GM12878 (cell line): ENCODE data around the gene HECTD2. TPM values are rescaled to one million over a fixed set of nuclear protein-coding genes. Genes with fewer than 3 reads are reported as not detected.

Experiments
- ATAC-seq: fragments of 200-7000 bp; cut with Tn5 transposase; 3 replicates; pipeline ENCODE4 v1.9.1; 2020; ENCODE audit warnings: mild to moderate bottlenecking, moderate library complexity
- BruUV-seq: library from RNA; stranded (reverse); fragments of 400-500 nt; replicated peaks from 2 replicates; lab custom pipeline; 2021; lab: Mats Ljungman, UMichigan
- CTCF ChIA-PET: fragments of 300-600 bp; sonication (Branson Sonifier 250); formaldehyde crosslinking; extraction: SDS; loops from one replicate; lab custom pipeline; 2021; ENCODE audit warnings: inconsistent platforms; lab: Yijun Ruan, JAX
- POLR2A ChIA-PET: fragments of 350-600 bp; formaldehyde crosslinking; extraction: SDS; loops from one replicate; lab custom pipeline; 2021; ENCODE audit warnings: inconsistent platforms; lab: Charles Lee
- RAD21 ChIA-PET: fragments of 300-600 bp; sonication (Branson Sonifier 250); formaldehyde crosslinking; loops from one replicate; lab custom pipeline; 2023; ENCODE audit warnings: antibody characterized with exemption; ENCODE audit not compliant: unreplicated experiment; lab: Charles Lee
- SMC1A ChIA-PET: fragments of 300-600 bp; sonication (Branson Sonifier 250); formaldehyde crosslinking; loops from one replicate; lab custom pipeline; 2023; ENCODE audit not compliant: unreplicated experiment, uncharacterized antibody; lab: Charles Lee
- DNase-seq: peaks from one replicate; pipeline ENCODE4 v3.0.0-alpha.2; 2011; ENCODE audit warnings: low read depth, low spot score
- FAIRE-seq: peaks from 3 replicates; lab custom pipeline; 2011; peaks lifted over from hg19 to GRCh38; lab: Jason Lieb, UNC
- H2AFZ ChIP-seq: 2 replicates; pipeline ENCODE4 v1.6.0; 2011; ENCODE audit warnings: low read depth, low read length, control low read depth; ENCODE audit not compliant: control insufficient read depth
- H3K27ac ChIP-seq: 2 replicates; pipeline ENCODE4 v1.5.1; 2011; ENCODE audit warnings: control low read depth; ENCODE audit not compliant: control insufficient read depth, insufficient read depth
- H3K27me3 ChIP-seq, 2 experiments: replicated peaks in 1 of 2; 2 replicates each; pipeline versions ENCODE4 v1.6.0 to v1.6.1; 2011; ENCODE audit warnings: low read length in 1 of 2; ENCODE audit not compliant: control insufficient read depth in 2 of 2, insufficient read depth in 2 of 2
- H3K36me3 ChIP-seq, 2 experiments: 2 replicates each; pipeline ENCODE4 v1.5.1; 2011; ENCODE audit warnings: low read length in 1 of 2; ENCODE audit not compliant: control insufficient read depth in 2 of 2, insufficient read depth in 2 of 2
- H3K4me1 ChIP-seq: 2 replicates; pipeline ENCODE4 v1.6.1; 2011; ENCODE audit warnings: mild to moderate bottlenecking, low read length, moderate library complexity, mixed read lengths; ENCODE audit not compliant: control insufficient read depth, insufficient read depth
- H3K4me2 ChIP-seq: 2 replicates; pipeline ENCODE4 v1.6.0; 2011; ENCODE audit warnings: control low read depth; ENCODE audit not compliant: control insufficient read depth, insufficient read depth
- H3K4me3 ChIP-seq: fragments of 200-600 bp; sonication (generic); 2 replicates; pipeline ENCODE4 v1.5.1; 2016
- H3K79me2 ChIP-seq: 2 replicates; pipeline ENCODE4 v1.6.0; 2011; ENCODE audit warnings: low read length; ENCODE audit not compliant: control insufficient read depth, insufficient read depth
- H3K9ac ChIP-seq: 2 replicates; pipeline ENCODE4 v1.8.0; 2011; ENCODE audit warnings: low read length, control low read depth, mixed read lengths; ENCODE audit not compliant: control insufficient read depth, insufficient read depth
- H3K9me3 ChIP-seq: replicated peaks from 3 replicates; pipeline ENCODE4 v1.5.1; 2011; ENCODE audit warnings: mild to moderate bottlenecking, low read length; ENCODE audit not compliant: control insufficient read depth, insufficient read depth
- H4K20me1 ChIP-seq: 2 replicates; pipeline ENCODE4 v1.6.0; 2011; ENCODE audit not compliant: control insufficient read depth, insufficient read depth
- ATF7 ChIP-seq: fragments of 450-650 bp; IDR thresholded peaks from 2 replicates; pipeline ENCODE4 v1.6.1; 2016; ENCODE audit warnings: low read depth, mild to moderate bottlenecking
- LARP7 ChIP-seq: fragments of 450-650 bp; IDR thresholded peaks from 2 replicates; pipeline ENCODE4 v1.6.1; 2017; ENCODE audit warnings: mild to moderate bottlenecking
- PML ChIP-seq: IDR thresholded peaks from 2 replicates; pipeline ENCODE4 v1.6.1; 2012; ENCODE audit warnings: low read length, inconsistent platforms
- SIX5 ChIP-seq: IDR thresholded peaks from 2 replicates; pipeline ENCODE4 v1.6.1; 2011; ENCODE audit warnings: mild to moderate bottlenecking, low read depth, low read length, moderate library complexity; ENCODE audit not compliant: severe bottlenecking
- SMAD1 ChIP-seq: fragments of 450-650 bp; IDR thresholded peaks from 2 replicates; pipeline ENCODE4 v1.6.1; 2018; ENCODE audit warnings: mild to moderate bottlenecking, low read depth; ENCODE audit not compliant: partially characterized antibody
- STAT3 ChIP-seq: IDR thresholded peaks from 2 replicates; pipeline ENCODE4 v1.6.1; 2011; ENCODE audit warnings: low read depth, low read length, improper control_type of control experiment
- TCF7 ChIP-seq: IDR thresholded peaks from 2 replicates; pipeline ENCODE4 v1.6.1; 2014; ENCODE audit warnings: antibody characterized with exemption, borderline replicate concordance
- ZNF217 ChIP-seq: fragments of 450-650 bp; IDR thresholded peaks from 2 replicates; pipeline ENCODE4 v1.6.1; 2017; ENCODE audit warnings: antibody characterized with exemption, mild to moderate bottlenecking
- ZNF384 ChIP-seq: IDR thresholded peaks from 2 replicates; pipeline ENCODE4 v1.6.1; 2012; ENCODE audit warnings: low read depth, mild to moderate bottlenecking, low read length, improper control_type of control experiment, borderline replicate concordance
- WGBS: methylation state at CpG from one replicate; pipeline ENCODE4 v1.1.6; 2016; ENCODE audit warnings: low lambda C conversion rate; ENCODE audit not compliant: insufficient replicate concordance, insufficient coverage; ENCODE audit errors: missing lambda C conversion rate; 5-methylcytosine and 5-hydroxymethylcytosine counted together
- in situ Hi-C: fragments of 300-500 bp; cut with MboI; formaldehyde crosslinking; loops from 9 replicates; pipeline ENCODE4 v1.14.3; 2018; ENCODE audit warnings: mixed read lengths
- intact Hi-C: fragments of 100-400 bp; cut with micrococcal nuclease; formaldehyde crosslinking; loops from one replicate; pipeline ENCODE4 v1.14.2; 2022; ENCODE audit not compliant: unreplicated experiment
- polyA plus RNA-seq, 11 experiments: library from polyadenylated mRNA; depleted of rRNA in 4 of 11; unstranded in 6 of 11; stranded (reverse) in 5 of 11; fragments of >200 nt; fragmentation: Nextera tagmentation in 4 of 11; fragmentation: Illumina TruSeq in 1 of 11; extraction: Ambion mirVana in 4 of 11; extraction: Trizol in 1 of 11; gene quantifications; 1 replicate in 1 of 11; 2 replicates in 10 of 11; pipeline versions ENCODE4 v1.2.1 to v1.2.3, GENCODE V29; 2011 to 2016; ENCODE audit warnings: inconsistent platforms in 2 of 11, missing spikeins in 2 of 11, low read depth in 1 of 11
- total RNA-seq, 4 experiments: library from RNA; depleted of rRNA in 3 of 4; stranded (reverse); fragments of >200 nt in 3 of 4; fragmentation: Illumina TruSeq in 1 of 4; extraction: Trizol in 1 of 4; gene quantifications; 2 replicates each; pipeline versions ENCODE4 v1.2.1 to v1.2.3, GENCODE V29; 2013 to 2021
- TF ChIP-seq, protein P1 (sequence below): IDR thresholded peaks from 2 replicates; pipeline ENCODE4 v1.6.1; 2012; ENCODE audit warnings: low read depth, low read length, improper control_type of control experiment
- TF ChIP-seq, protein P2 (sequence below): fragments of 450-650 bp; IDR thresholded peaks from 2 replicates; pipeline ENCODE4 v1.6.1; 2017; ENCODE audit warnings: mild to moderate bottlenecking, low read depth, inconsistent platforms; ENCODE audit not compliant: poor library complexity, severe bottlenecking
- TF ChIP-seq, protein P3 (sequence below): fragments of 450-650 bp; IDR thresholded peaks from 2 replicates; pipeline ENCODE4 v1.6.1; 2017; ENCODE audit warnings: mild to moderate bottlenecking, moderate library complexity

HECTD2 gene
- total and polyA plus RNA-seq, 10 of the 15 experiments (the other 5 are each of a cell fraction or from before 2014, with no cell fraction given): 0.87 to 3.0 (median 1.7) TPM

DNA sequence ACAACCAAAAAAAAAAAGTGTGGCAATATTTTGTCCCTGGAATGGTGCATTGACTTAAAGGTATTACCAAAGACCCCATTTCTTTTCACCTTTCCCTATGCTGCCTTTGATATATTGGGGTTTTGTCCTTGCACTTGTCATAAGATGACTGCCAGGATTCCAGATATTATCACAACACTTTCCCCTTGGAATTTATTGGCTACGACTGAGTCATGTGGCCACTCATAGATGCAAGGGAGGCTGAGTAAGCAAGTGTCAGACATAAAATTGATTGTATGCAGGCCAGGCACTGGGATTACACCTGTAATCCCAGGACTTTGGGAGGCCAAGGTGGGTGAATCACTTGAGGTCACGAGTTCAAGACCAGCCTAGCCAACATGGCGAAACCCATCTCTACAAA lies 139.1 kb downstream of the HECTD2 start:
- ChIA-PET CTCF (no interaction called here), SMC1A (no interaction called here), POLR2A (interaction anchor here (0.7 kb wide), 1 partner anchor 77 kb away, joined by 4 read pairs; no protein-coding TSS in a partner anchor)
- Histone ChIP-seq H3K9me3 (no peaks in the 10 kb centered on the region), H3K27me3 (no peaks in the 10 kb centered on the region), H3K79me2 (no peaks in the 10 kb centered on the region), H3K27ac (no peak overlapping the region), H3K9ac (no peak overlapping the region), H3K36me3 (no peaks in the 10 kb centered on the region), H4K20me1 (no peaks in the 10 kb centered on the region), H2AFZ (no peak overlapping the region)
- 59% methylated on average over 3 of the region's 3 CpGs for WGBS
- intact Hi-C loops: no loop called here
- FAIRE-seq (no peak), ATAC-seq (no peak)
- TF ChIP-seq ZNF384: no peak
- TF ChIP-seq, protein P1, sequence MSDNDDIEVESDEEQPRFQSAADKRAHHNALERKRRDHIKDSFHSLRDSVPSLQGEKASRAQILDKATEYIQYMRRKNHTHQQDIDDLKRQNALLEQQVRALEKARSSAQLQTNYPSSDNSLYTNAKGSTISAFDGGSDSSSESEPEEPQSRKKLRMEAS: no peak
- no peak for TF ChIP-seq PML
- TF ChIP-seq ATF7: no peak
- TF ChIP-seq, all 136 proteins: peak for 0
- H3K4me1 ChIP-seq: no peaks in the 10 kb centered on the region
- H3K4me3 ChIP-seq: no peak overlapping the region
- RAD21 ChIA-PET: no interaction called here
- in situ Hi-C loops: no loop called here
- DNase-seq: no peak
- no TSS peak for BruUV-seq
- H3K4me2 ChIP-seq: no peak overlapping the region

DNA sequence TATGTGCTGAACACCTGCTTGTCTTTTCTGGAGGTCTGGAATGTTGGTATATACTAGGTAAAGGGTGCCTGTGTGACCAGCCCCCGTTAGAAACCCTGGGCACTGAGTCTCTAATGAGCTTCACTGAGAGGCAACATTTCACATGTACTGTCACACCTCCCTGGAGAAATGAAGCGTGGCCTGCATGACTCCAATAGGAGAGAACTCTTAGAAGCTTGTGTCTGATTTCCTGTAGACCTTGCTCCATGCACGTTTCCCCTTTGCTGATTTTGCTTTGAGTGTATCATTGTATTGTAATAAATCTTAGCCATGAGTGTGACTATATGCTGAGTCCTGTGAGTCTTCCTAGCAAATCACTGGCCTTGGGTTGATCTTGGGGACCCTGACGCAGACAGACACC lies 139.9 kb downstream of the HECTD2 start:
- BruUV-seq: no TSS peak
- intact Hi-C loops: no loop called here
- TF ChIP-seq TCF7 (no peak), SIX5 (no peak), ZNF217 (no peak), SMAD1 (no peak), STAT3 (no peak), LARP7 (no peak)
- TF ChIP-seq, protein P2, sequence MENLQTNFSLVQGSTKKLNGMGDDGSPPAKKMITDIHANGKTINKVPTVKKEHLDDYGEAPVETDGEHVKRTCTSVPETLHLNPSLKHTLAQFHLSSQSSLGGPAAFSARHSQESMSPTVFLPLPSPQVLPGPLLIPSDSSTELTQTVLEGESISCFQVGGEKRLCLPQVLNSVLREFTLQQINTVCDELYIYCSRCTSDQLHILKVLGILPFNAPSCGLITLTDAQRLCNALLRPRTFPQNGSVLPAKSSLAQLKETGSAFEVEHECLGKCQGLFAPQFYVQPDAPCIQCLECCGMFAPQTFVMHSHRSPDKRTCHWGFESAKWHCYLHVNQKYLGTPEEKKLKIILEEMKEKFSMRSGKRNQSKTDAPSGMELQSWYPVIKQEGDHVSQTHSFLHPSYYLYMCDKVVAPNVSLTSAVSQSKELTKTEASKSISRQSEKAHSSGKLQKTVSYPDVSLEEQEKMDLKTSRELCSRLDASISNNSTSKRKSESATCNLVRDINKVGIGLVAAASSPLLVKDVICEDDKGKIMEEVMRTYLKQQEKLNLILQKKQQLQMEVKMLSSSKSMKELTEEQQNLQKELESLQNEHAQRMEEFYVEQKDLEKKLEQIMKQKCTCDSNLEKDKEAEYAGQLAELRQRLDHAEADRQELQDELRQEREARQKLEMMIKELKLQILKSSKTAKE: no peak
- TF ChIP-seq, protein P3, sequence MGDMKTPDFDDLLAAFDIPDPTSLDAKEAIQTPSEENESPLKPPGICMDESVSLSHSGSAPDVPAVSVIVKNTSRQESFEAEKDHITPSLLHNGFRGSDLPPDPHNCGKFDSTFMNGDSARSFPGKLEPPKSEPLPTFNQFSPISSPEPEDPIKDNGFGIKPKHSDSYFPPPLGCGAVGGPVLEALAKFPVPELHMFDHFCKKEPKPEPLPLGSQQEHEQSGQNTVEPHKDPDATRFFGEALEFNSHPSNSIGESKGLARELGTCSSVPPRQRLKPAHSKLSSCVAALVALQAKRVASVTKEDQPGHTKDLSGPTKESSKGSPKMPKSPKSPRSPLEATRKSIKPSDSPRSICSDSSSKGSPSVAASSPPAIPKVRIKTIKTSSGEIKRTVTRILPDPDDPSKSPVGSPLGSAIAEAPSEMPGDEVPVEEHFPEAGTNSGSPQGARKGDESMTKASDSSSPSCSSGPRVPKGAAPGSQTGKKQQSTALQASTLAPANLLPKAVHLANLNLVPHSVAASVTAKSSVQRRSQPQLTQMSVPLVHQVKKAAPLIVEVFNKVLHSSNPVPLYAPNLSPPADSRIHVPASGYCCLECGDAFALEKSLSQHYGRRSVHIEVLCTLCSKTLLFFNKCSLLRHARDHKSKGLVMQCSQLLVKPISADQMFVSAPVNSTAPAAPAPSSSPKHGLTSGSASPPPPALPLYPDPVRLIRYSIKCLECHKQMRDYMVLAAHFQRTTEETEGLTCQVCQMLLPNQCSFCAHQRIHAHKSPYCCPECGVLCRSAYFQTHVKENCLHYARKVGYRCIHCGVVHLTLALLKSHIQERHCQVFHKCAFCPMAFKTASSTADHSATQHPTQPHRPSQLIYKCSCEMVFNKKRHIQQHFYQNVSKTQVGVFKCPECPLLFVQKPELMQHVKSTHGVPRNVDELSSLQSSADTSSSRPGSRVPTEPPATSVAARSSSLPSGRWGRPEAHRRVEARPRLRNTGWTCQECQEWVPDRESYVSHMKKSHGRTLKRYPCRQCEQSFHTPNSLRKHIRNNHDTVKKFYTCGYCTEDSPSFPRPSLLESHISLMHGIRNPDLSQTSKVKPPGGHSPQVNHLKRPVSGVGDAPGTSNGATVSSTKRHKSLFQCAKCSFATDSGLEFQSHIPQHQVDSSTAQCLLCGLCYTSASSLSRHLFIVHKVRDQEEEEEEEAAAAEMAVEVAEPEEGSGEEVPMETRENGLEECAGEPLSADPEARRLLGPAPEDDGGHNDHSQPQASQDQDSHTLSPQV: no peak

More for the DNA sequence above, 139.9 kb downstream of the HECTD2 start:
- in situ Hi-C loops: no loop called here
- ChIA-PET POLR2A (no interaction called here), SMC1A (no interaction called here), CTCF (no interaction called here), RAD21 (no interaction called here)
- no peak for DNase-seq
- H3K36me3 ChIP-seq: no peaks in the 10 kb centered on the region
- no peak for ATAC-seq
- no peak overlapping the region for H3K9ac ChIP-seq
- no peaks in the 10 kb centered on the region for H3K79me2 ChIP-seq
- H3K27ac ChIP-seq: no peak overlapping the region
- no peaks in the 10 kb centered on the region for H3K27me3 ChIP-seq
- no peak overlapping the region for H3K4me2 ChIP-seq
- H2AFZ ChIP-seq: no peak overlapping the region
- H4K20me1 ChIP-seq: no peaks in the 10 kb centered on the region
- H3K4me1 ChIP-seq: no peaks in the 10 kb centered on the region
- no peak overlapping the region for H3K4me3 ChIP-seq
- H3K9me3 ChIP-seq: no peaks in the 10 kb centered on the region
- no peak for FAIRE-seq
- WGBS: 11% methylated on average over 4 of the region's 4 CpGs
